Astrocyte (in vitro differentiated cells and primary cell): ENCODE results near the gene DENND5B. TPM values are rescaled to one million over a fixed set of nuclear protein-coding genes. Genes with fewer than 3 reads are reported as not detected.

Experiments
- DNase-seq: peaks from one replicate; pipeline ENCODE4 v3.0.0-alpha.2; 2010; ENCODE audit warnings: low read depth
- FAIRE-seq: peaks from 2 replicates; lab custom pipeline; 2011; peaks lifted over from hg19 to GRCh38; lab: Jason Lieb, UNC
- H2AFZ ChIP-seq: 2 replicates; pipeline ENCODE4 v1.6.0; 2012; ENCODE audit warnings: low read depth, low read length, inconsistent platforms
- H3K27ac ChIP-seq: 2 replicates; pipeline ENCODE4 v1.5.1; 2011; ENCODE audit warnings: low read depth, low read length, inconsistent platforms
- H3K27me3 ChIP-seq: 2 replicates; pipeline ENCODE4 v1.6.0; 2011; ENCODE audit warnings: low read length, inconsistent platforms; ENCODE audit not compliant: insufficient read depth
- H3K36me3 ChIP-seq: 2 replicates; pipeline ENCODE4 v1.5.1; 2011; ENCODE audit warnings: low read length, inconsistent platforms; ENCODE audit not compliant: insufficient read depth
- H3K4me1 ChIP-seq: 2 replicates; pipeline ENCODE4 v1.5.1; 2011; ENCODE audit warnings: low read length, inconsistent platforms; ENCODE audit not compliant: insufficient read depth
- H3K4me2 ChIP-seq: 2 replicates; pipeline ENCODE4 v1.6.0; 2012; ENCODE audit warnings: low read length, inconsistent platforms
- H3K4me3 ChIP-seq: 2 replicates; pipeline ENCODE4 v1.5.1; 2011; ENCODE audit warnings: low read depth, mild to moderate bottlenecking, low read length, inconsistent platforms; ENCODE audit not compliant: insufficient read depth
- H3K79me2 ChIP-seq: 2 replicates; pipeline ENCODE4 v1.6.0; 2012; ENCODE audit warnings: mild to moderate bottlenecking, low read length, inconsistent platforms; ENCODE audit not compliant: insufficient read depth
- H3K9ac ChIP-seq: 2 replicates; pipeline ENCODE4 v1.6.0; 2012; ENCODE audit warnings: mild to moderate bottlenecking, low read length, inconsistent platforms
- H3K9me3 ChIP-seq: 2 replicates; pipeline ENCODE4 v1.5.1; 2012; ENCODE audit warnings: low read depth, mild to moderate bottlenecking, low read length, inconsistent platforms; ENCODE audit not compliant: insufficient read depth
- H4K20me1 ChIP-seq: 2 replicates; pipeline ENCODE4 v1.6.0; 2012; ENCODE audit warnings: low read length, inconsistent platforms; ENCODE audit not compliant: insufficient read depth
- H3K27ac Mint-ChIP-seq: one replicate; pipeline ENCODE4 v1.8.0; 2021; ENCODE audit warnings: mild to moderate bottlenecking, mixed read lengths; ENCODE audit not compliant: unreplicated experiment
- H3K27me3 Mint-ChIP-seq: one replicate; pipeline ENCODE4 v1.8.0; 2021; ENCODE audit warnings: low read depth, mixed read lengths; ENCODE audit not compliant: unreplicated experiment
- H3K36me3 Mint-ChIP-seq: one replicate; pipeline ENCODE4 v1.8.0; 2021; ENCODE audit warnings: low read depth, mixed read lengths; ENCODE audit not compliant: unreplicated experiment
- H3K4me1 Mint-ChIP-seq: one replicate; pipeline ENCODE4 v1.8.0; 2021; ENCODE audit warnings: low read depth, mixed read lengths; ENCODE audit not compliant: unreplicated experiment
- H3K4me3 Mint-ChIP-seq: one replicate; pipeline ENCODE4 v1.8.0; 2021; ENCODE audit warnings: mild to moderate bottlenecking, moderate library complexity, mixed read lengths; ENCODE audit not compliant: unreplicated experiment
- H3K9me3 Mint-ChIP-seq: one replicate; pipeline ENCODE4 v1.8.0; 2021; ENCODE audit warnings: mild to moderate bottlenecking, mixed read lengths; ENCODE audit not compliant: unreplicated experiment
- EZH2 ChIP-seq: IDR thresholded peaks from 2 replicates; pipeline ENCODE4 v1.6.1; 2012; ENCODE audit warnings: mild to moderate bottlenecking, low read length, inconsistent platforms; ENCODE audit not compliant: insufficient read depth
- total RNA-seq: library from RNA; stranded (reverse); gene quantifications from 2 replicates; pipeline ENCODE4 v1.2.1, GENCODE V29; 2021
- TF ChIP-seq, protein P1 (sequence below): IDR thresholded peaks from 2 replicates; pipeline ENCODE4 v1.5.1; 2011; ENCODE audit warnings: low read depth, mild to moderate bottlenecking, inconsistent platforms, low read length, moderate library complexity; ENCODE audit not compliant: insufficient read depth

Gene DENND5B
- total RNA-seq, 1 donor from 2014 or later: 22.7 TPM

- DNase-seq (no peak), FAIRE-seq (no peak)
- Mint-ChIP-seq H3K36me3 (peaks cover 6% of the 10 kb centered on the region), H3K4me3 (no peak overlapping the region), H3K27ac (no peak overlapping the region), H3K4me1 (peaks cover 26% of the 10 kb centered on the region), H3K9me3 (no peaks in the 10 kb centered on the region), H3K27me3 (no peaks in the 10 kb centered on the region)
- Histone ChIP-seq H3K79me2 (no peaks in the 10 kb centered on the region), H3K4me2 (peak overlapping the region; percentile 77), H3K9me3 (no peaks in the 10 kb centered on the region), H4K20me1 (no peaks in the 10 kb centered on the region), H3K27me3 (no peaks in the 10 kb centered on the region), H2AFZ (no peak overlapping the region), H3K27ac (peak overlapping the region; percentile 80), H3K4me1 (peaks cover 21% of the 10 kb centered on the region), H3K9ac (no peak overlapping the region), H3K36me3 (no peaks in the 10 kb centered on the region), H3K4me3 (no peak overlapping the region)
- TF ChIP-seq, protein P1, sequence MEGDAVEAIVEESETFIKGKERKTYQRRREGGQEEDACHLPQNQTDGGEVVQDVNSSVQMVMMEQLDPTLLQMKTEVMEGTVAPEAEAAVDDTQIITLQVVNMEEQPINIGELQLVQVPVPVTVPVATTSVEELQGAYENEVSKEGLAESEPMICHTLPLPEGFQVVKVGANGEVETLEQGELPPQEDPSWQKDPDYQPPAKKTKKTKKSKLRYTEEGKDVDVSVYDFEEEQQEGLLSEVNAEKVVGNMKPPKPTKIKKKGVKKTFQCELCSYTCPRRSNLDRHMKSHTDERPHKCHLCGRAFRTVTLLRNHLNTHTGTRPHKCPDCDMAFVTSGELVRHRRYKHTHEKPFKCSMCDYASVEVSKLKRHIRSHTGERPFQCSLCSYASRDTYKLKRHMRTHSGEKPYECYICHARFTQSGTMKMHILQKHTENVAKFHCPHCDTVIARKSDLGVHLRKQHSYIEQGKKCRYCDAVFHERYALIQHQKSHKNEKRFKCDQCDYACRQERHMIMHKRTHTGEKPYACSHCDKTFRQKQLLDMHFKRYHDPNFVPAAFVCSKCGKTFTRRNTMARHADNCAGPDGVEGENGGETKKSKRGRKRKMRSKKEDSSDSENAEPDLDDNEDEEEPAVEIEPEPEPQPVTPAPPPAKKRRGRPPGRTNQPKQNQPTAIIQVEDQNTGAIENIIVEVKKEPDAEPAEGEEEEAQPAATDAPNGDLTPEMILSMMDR: no peak
- TF ChIP-seq EZH2: no peak
Observed at GRCh38 chr12:31492599-31493196, 98.2 kb downstream of the DENND5B start.

DNA sequence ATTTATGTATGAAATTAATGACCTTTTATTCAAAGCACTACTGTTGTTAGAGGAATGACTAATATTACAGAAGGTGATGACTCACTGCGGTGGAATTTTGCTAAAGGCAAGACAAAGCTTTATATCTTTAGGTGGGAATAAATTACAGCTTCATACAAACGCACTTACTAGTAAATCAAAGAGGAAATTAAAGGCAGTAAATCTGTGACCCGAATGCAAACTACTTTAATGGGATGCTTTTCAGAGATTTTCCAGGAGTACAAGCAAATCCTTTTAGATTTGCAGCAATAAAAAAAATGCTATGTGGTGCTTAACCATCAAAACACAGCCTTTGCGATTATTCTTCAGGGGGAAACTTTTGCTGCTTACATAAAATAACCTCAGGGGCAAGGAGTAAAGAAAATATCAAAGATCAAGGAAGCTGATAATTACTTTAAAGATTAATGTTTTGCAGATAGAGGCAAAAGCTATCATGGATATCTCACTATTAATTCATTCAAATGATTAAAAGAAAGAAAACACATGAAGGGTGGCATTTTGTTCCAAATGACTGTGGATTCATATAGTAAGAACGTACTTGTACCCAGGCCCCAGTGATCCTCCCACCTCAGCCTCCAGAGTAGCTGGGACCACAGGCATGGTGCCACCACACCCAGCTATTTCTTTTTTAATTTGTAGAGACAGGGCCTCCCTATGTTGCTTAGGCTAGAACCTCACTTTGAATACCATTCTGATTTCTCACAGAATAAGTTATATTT is 98.9 kb downstream of the DENND5B start:
- TF ChIP-seq, protein P1: no peak
- no peak for TF ChIP-seq EZH2
- Histone ChIP-seq H2AFZ (peak overlapping the region; percentile 30), H3K27me3 (no peaks in the 10 kb centered on the region), H3K36me3 (no peaks in the 10 kb centered on the region), H3K9ac (peak overlapping the region; percentile 62), H3K79me2 (no peaks in the 10 kb centered on the region), H4K20me1 (no peaks in the 10 kb centered on the region), H3K4me3 (no peak overlapping the region), H3K9me3 (no peaks in the 10 kb centered on the region), H3K4me2 (peak overlapping the region; percentile 77), H3K27ac (peak overlapping the region; percentile 80), H3K4me1 (peaks cover 21% of the 10 kb centered on the region)
- Mint-ChIP-seq H3K27me3 (no peaks in the 10 kb centered on the region), H3K36me3 (peaks cover 6% of the 10 kb centered on the region), H3K4me1 (peaks cover 21% of the 10 kb centered on the region), H3K27ac (peak overlapping the region; percentile 90), H3K4me3 (no peak overlapping the region), H3K9me3 (no peaks in the 10 kb centered on the region)
- FAIRE-seq: no peak
- peak; percentile 93 for DNase-seq
